ENCODE results near the gene COL6A2. TPM values are rescaled to one million over a fixed set of nuclear protein-coding genes. Genes with fewer than 3 reads are reported as not detected.
A peak's percentile ranks its signal among the peaks of the same experiment; 100 is the strongest.

Gene COL6A2
- total RNA-seq, 1 donor from 2014 or later = 5.2 TPM

GRCh38 chr21:46156678-46157077 lies 58.8 kb downstream of the COL6A2 start:
- Histone ChIP-seq H3K27ac (no peak overlapping the region), H3K27me3 (no peaks in the 10 kb centered on the region), H3K4me2 (no peak overlapping the region), H4K20me1 (ENCODE audit: low read depth) (no peaks in the 10 kb centered on the region), H3K79me2 (ENCODE audit: low read depth) (no peaks in the 10 kb centered on the region), H3K4me1 (peaks cover 5% of the 10 kb centered on the region), H3K4me3 (no peak overlapping the region), H2AFZ (replicated peaks) (no peak overlapping the region), H3K36me3 (no peaks in the 10 kb centered on the region), H3K9me3 (ENCODE audit: low read depth) (no peaks in the 10 kb centered on the region), H3F3A (ENCODE audit: low read depth) (peaks cover 7% of the 10 kb centered on the region), H3K9ac (no peak overlapping the region)
- Mint-ChIP-seq H3K27me3 (ENCODE audit: insufficient read depth, low read depth) (peaks cover 6% of the 10 kb centered on the region), H3K9me3 (no peaks in the 10 kb centered on the region), H3K36me3 (no peaks in the 10 kb centered on the region), H3K27ac (peak overlapping the region; percentile 50), H3K4me1 (peaks cover 14% of the 10 kb centered on the region), H3K4me3 (no peak overlapping the region)
- TF ChIP-seq EZH2phosphoT487 (IDR thresholded peaks at IDR 0.05) = no peak
- no peak for TF ChIP-seq EZH2 (IDR thresholded peaks at IDR 0.05)
- TF ChIP-seq CTCF (IDR thresholded peaks at IDR 0.05) = no peak
- DNase-seq (ENCODE audit: low spot score) = no peak

GRCh38 chr21:46157396-46157986 lies 59.6 kb downstream of the COL6A2 start:
- H3K9me3 ChIP-seq (ENCODE audit: low read depth) = no peaks in the 10 kb centered on the region
- H3K4me3 ChIP-seq = no peak overlapping the region
- no peaks in the 10 kb centered on the region for H3K79me2 ChIP-seq (ENCODE audit: low read depth)
- no peaks in the 10 kb centered on the region for H3K27me3 ChIP-seq
- TF ChIP-seq EZH2 (IDR thresholded peaks at IDR 0.05) (no peak), CTCF (IDR thresholded peaks at IDR 0.05) (no peak), EZH2phosphoT487 (IDR thresholded peaks at IDR 0.05) (no peak)
- Mint-ChIP-seq H3K4me3 (no peak overlapping the region), H3K36me3 (no peaks in the 10 kb centered on the region), H3K27ac (peak overlapping the region; percentile 83), H3K4me1 (peaks cover 12% of the 10 kb centered on the region), H3K27me3 (ENCODE audit: insufficient read depth, low read depth) (peaks cover 6% of the 10 kb centered on the region), H3K9me3 (peaks cover under 1% of the 10 kb centered on the region)
- H4K20me1 ChIP-seq (ENCODE audit: low read depth) = no peaks in the 10 kb centered on the region
- no peak overlapping the region for H2AFZ ChIP-seq (replicated peaks)
- DNase-seq (ENCODE audit: low spot score) = no peak
- no peak overlapping the region for H3K27ac ChIP-seq
- no peak overlapping the region for H3K4me2 ChIP-seq
- H3K36me3 ChIP-seq = no peaks in the 10 kb centered on the region
- peaks cover 5% of the 10 kb centered on the region for H3K4me1 ChIP-seq
- H3F3A ChIP-seq (ENCODE audit: low read depth) = peaks cover 4% of the 10 kb centered on the region
- no peak overlapping the region for H3K9ac ChIP-seq

- peaks cover 3% of the 10 kb centered on the region for H3K36me3 Mint-ChIP-seq
- peaks cover 5% of the 10 kb centered on the region for H3K9me3 Mint-ChIP-seq
- no peak overlapping the region for H3K27ac Mint-ChIP-seq
- H3K27ac ChIP-seq = no peak overlapping the region
- H3K27me3 Mint-ChIP-seq (ENCODE audit: insufficient read depth, low read depth) = peaks cover 6% of the 10 kb centered on the region
- H3K9ac ChIP-seq = no peak overlapping the region
- no peak for TF ChIP-seq EZH2 (IDR thresholded peaks at IDR 0.05)
- TF ChIP-seq CTCF (IDR thresholded peaks at IDR 0.05) = no peak
- TF ChIP-seq EZH2phosphoT487 (IDR thresholded peaks at IDR 0.05) = no peak
- H3K27me3 ChIP-seq = no peaks in the 10 kb centered on the region
- H4K20me1 ChIP-seq (ENCODE audit: low read depth) = no peaks in the 10 kb centered on the region
- no peak overlapping the region for H3K4me3 Mint-ChIP-seq
- no peaks in the 10 kb centered on the region for H3K79me2 ChIP-seq (ENCODE audit: low read depth)
- no peak overlapping the region for H2AFZ ChIP-seq (replicated peaks)
- no peak overlapping the region for H3K4me3 ChIP-seq
- no peak for DNase-seq (ENCODE audit: low spot score)
- H3F3A ChIP-seq (ENCODE audit: low read depth) = peaks cover 3% of the 10 kb centered on the region
- H3K36me3 ChIP-seq = no peaks in the 10 kb centered on the region
- H3K9me3 ChIP-seq (ENCODE audit: low read depth) = no peaks in the 10 kb centered on the region
- no peak overlapping the region for H3K4me2 ChIP-seq
- peaks cover 5% of the 10 kb centered on the region for H3K4me1 ChIP-seq
- peaks cover 9% of the 10 kb centered on the region for H3K4me1 Mint-ChIP-seq
Observed at GRCh38 chr21:46157987-46158451, 60.1 kb downstream of the COL6A2 start.

Data from neural progenitor cell (in vitro differentiated cells).